HepG2 (cell line): ENCODE data around the gene MTHFSD. TPM values are rescaled to one million over a fixed set of nuclear protein-coding genes. Genes with fewer than 3 reads are reported as not detected.
A peak's percentile ranks its signal among the peaks of the same experiment; 100 is the strongest.

Source experiments
- ATF7-NPFF ChIP-seq: sonication (generic); formaldehyde crosslinking; IDR thresholded peaks from 2 replicates; pipeline ENCODE4 v1.8.1; 2023; ENCODE audit warnings: mild to moderate bottlenecking, low read depth, missing genetic modification reagents, moderate library complexity
- CC2D1A ChIP-seq: sonication (generic); formaldehyde crosslinking; IDR thresholded peaks from 2 replicates; pipeline ENCODE4 v1.8.1; 2023; ENCODE audit warnings: mild to moderate bottlenecking, missing genetic modification reagents
- CREBL2 ChIP-seq: sonication (generic); formaldehyde crosslinking; IDR thresholded peaks from 2 replicates; pipeline ENCODE4 v1.8.1; 2023; ENCODE audit warnings: missing genetic modification reagents, mild to moderate bottlenecking, borderline replicate concordance
- MTF2 ChIP-seq: sonication (generic); formaldehyde crosslinking; IDR thresholded peaks from 2 replicates; pipeline ENCODE4 v1.5.0; 2020; ENCODE audit warnings: missing genetic modification reagents, borderline replicate concordance
- NFAT5 ChIP-seq: sonication (generic); formaldehyde crosslinking; IDR thresholded peaks from 2 replicates; pipeline ENCODE4 v1.4.0; 2020; ENCODE audit warnings: missing genetic modification reagents
- PCBP2 ChIP-seq: fragments of 200-400 bp; formaldehyde crosslinking; optimal IDR thresholded peaks from 2 replicates; pipeline ENCODE3; 2018; ENCODE audit warnings: low read length, low read depth; ENCODE audit not compliant: poor library complexity, severe bottlenecking
- POLR2G ChIP-seq: fragments of 200-400 bp; formaldehyde crosslinking; IDR thresholded peaks from 2 replicates; pipeline ENCODE4 v1.6.1; 2018; ENCODE audit warnings: mild to moderate bottlenecking, low read depth, low read length, moderate library complexity
- PTBP1 ChIP-seq: fragments of 200-400 bp; formaldehyde crosslinking; IDR thresholded peaks from 2 replicates; pipeline ENCODE4 v1.6.1; 2018; ENCODE audit warnings: low read length, low read depth; ENCODE audit not compliant: poor library complexity, severe bottlenecking
- ZFP36 ChIP-seq: fragments of 150-350 bp; IDR thresholded peaks from 2 replicates; pipeline ENCODE4 v1.6.1; 2018; ENCODE audit warnings: borderline replicate concordance, low read length, low read depth; ENCODE audit not compliant: partially characterized antibody
- ZNF224 ChIP-seq: sonication (generic); formaldehyde crosslinking; IDR thresholded peaks from 2 replicates; pipeline ENCODE4 v1.5.0; 2020; ENCODE audit warnings: mild to moderate bottlenecking, missing genetic modification reagents
- polyA plus RNA-seq, 8 experiments: library from polyadenylated mRNA; depleted of rRNA in 3 of 8; stranded (reverse) in 7 of 8; unstranded in 1 of 8; fragments of >200 nt; fragmentation: Illumina TruSeq in 4 of 8; extraction: Trizol in 4 of 8; gene quantifications; 2 replicates each; pipeline versions ENCODE4 v1.2.1 to v1.2.3, GENCODE V29; 2011 to 2016; ENCODE audit warnings: low read depth in 4 of 8, missing spikeins in 1 of 8, mixed read lengths in 1 of 8; ENCODE audit not compliant: insufficient read depth in 1 of 8
- total RNA-seq, 5 experiments: library from RNA; depleted of rRNA; stranded (reverse); fragments of >200 nt; fragmentation: Illumina TruSeq; extraction: Trizol; gene quantifications; 2 replicates each; pipeline ENCODE4 v1.2.3, GENCODE V29; 2016; ENCODE audit warnings: low read depth in 1 of 5
- TF ChIP-seq, protein P1 (sequence below): sonication (generic); formaldehyde crosslinking; IDR thresholded peaks from 2 replicates; pipeline ENCODE4 v1.4.0; 2020; ENCODE audit warnings: mild to moderate bottlenecking, missing genetic modification reagents
- TF ChIP-seq, protein P2 (sequence below): IDR thresholded peaks from 2 replicates; pipeline ENCODE4 v1.6.1; 2018; ENCODE audit warnings: missing genetic modification reagents, mild to moderate bottlenecking, missing compliant biosample characterization

MTHFSD gene
- total and polyA plus RNA-seq, 2 of the 13 experiments (the other 11 are each of a cell fraction or from before 2014, with no cell fraction given), result 14.2 to 16.3 TPM

GRCh38 chr16:86554917-86555703, at the start of gene MTHFSD (continued):
- TF ChIP-seq MTF2 (CRISPR knock-in tag) (peak; percentile 88; the same call in 1 of the 2 replicates), PCBP2 (no peak), CREBL2 (CRISPR knock-in tag) (peak; percentile 77; the same call in 1 of the 2 replicates), CC2D1A (CRISPR knock-in tag) (no peak), ATF7-NPFF (peak; percentile 49), ZNF224 (no peak; the same call in 1 of the 2 replicates), NFAT5 (CRISPR knock-in tag) (0 out of 2 replicates have a peak, but pooled peaks have one; percentile 13), ZFP36 (peak; percentile 99), PTBP1 (peak; percentile 19), POLR2G (peak; percentile 96)
- TF ChIP-seq, protein P1, sequence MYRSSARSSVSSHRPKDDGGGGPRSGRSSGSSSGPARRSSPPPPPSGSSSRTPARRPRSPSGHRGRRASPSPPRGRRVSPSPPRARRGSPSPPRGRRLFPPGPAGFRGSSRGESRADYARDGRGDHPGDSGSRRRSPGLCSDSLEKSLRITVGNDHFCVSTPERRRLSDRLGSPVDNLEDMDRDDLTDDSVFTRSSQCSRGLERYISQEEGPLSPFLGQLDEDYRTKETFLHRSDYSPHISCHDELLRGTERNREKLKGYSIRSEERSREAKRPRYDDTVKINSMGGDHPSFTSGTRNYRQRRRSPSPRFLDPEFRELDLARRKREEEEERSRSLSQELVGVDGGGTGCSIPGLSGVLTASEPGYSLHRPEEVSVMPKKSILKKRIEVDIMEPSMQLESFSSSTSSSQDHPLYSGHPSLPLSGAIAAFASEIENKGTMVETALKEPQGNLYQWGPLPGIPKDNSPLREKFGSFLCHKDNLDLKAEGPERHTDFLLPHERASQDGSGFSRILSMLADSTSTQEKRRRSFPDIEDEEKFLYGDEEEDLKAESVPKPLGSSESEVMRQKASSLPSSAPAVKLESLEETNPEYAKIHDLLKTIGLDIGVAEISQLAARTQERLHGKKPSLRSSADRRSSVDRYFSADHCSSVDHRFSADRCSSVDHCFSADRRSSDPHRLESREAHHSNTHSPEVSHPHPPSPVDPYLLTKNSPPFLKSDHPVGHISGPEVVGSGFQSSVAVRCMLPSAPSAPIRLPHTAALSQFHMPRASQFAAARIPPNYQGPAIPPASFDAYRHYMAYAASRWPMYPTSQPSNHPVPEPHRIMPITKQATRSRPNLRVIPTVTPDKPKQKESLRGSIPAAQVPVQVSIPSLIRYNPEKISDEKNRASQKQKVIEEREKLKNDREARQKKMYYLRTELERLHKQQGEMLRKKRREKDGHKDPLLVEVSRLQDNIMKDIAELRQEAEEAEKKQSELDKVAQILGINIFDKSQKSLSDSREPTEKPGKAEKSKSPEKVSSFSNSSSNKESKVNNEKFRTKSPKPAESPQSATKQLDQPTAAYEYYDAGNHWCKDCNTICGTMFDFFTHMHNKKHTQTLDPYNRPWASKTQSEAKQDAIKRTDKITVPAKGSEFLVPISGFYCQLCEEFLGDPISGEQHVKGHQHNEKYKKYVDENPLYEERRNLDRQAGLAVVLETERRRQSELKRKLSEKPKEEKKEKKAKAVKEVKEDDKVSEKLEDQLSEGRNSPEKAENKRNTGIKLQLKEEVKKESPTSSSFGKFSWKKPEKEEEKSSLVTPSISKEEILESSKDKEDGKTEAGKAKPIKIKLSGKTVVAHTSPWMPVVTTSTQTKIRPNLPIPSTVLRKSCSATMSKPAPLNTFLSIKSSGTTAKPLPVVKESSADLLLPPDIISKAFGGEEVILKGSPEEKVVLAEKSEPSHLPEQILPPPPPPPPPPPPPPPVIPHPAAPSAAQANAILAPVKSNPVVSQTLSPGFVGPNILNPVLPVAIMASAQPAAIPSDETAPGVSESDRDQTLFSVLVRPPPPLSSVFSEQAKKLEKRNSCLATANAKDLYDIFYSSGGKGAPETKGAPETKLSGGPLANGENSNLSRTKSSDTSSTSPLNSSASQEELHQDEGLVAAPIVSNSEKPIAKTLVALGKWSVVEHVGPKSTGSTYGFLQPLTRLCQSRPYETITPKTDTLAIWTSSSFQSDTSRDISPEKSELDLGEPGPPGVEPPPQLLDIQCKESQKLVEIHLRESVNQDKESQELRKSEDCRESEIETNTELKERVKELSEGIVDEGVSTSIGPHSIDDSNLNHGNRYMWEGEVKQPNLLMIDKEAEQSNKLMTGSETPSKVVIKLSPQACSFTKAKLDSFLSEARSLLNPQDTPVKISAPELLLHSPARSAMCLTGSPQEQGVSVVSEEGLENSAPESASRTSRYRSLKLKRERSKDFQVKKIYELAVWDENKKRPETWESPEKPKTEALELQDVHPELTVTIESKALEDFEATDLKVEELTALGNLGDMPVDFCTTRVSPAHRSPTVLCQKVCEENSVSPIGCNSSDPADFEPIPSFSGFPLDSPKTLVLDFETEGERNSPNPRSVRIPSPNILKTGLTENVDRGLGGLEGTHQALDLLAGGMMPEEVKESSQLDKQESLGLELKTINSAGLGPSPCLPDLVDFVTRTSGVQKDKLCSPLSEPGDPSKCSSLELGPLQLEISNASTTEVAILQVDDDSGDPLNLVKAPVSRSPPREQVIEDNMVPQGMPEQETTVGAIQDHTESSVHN (CRISPR knock-in tag), result peak; percentile 79; the same call in 1 of the 2 replicates
- TF ChIP-seq, protein P2, sequence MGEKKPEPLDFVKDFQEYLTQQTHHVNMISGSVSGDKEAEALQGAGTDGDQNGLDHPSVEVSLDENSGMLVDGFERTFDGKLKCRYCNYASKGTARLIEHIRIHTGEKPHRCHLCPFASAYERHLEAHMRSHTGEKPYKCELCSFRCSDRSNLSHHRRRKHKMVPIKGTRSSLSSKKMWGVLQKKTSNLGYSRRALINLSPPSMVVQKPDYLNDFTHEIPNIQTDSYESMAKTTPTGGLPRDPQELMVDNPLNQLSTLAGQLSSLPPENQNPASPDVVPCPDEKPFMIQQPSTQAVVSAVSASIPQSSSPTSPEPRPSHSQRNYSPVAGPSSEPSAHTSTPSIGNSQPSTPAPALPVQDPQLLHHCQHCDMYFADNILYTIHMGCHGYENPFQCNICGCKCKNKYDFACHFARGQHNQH (CRISPR knock-in tag), result peak; percentile 81
